K562 (cell line): Measurements from ENCODE around the gene TMOD3. TPM values are rescaled to one million over a fixed set of nuclear protein-coding genes. Genes with fewer than 3 reads are reported as not detected.
A peak's percentile ranks its signal among the peaks of the same experiment; 100 is the strongest.

Experiments
- ARID1B ChIP-seq: fragments of 450-650 bp; IDR thresholded peaks from 2 replicates; pipeline ENCODE4 v1.6.1; 2016; ENCODE audit warnings: antibody characterized with exemption, mild to moderate bottlenecking, inconsistent platforms
- EP300 ChIP-seq: IDR thresholded peaks from 2 replicates; pipeline ENCODE4 v1.6.1; 2012; ENCODE audit warnings: low read length, improper control_type of control experiment
- HDAC8 ChIP-seq: fragments of 450-650 bp; IDR thresholded peaks from 2 replicates; pipeline ENCODE4 v1.6.1; 2016; ENCODE audit warnings: mild to moderate bottlenecking, missing genetic modification characterization, moderate library complexity, missing compliant biosample characterization
- KDM1A ChIP-seq, 2 experiments: fragments of 450-650 bp; IDR thresholded peaks; 2 replicates each; pipeline ENCODE4 v1.6.1; 2016; ENCODE audit warnings: mild to moderate bottlenecking in 2 of 2
- NFRKB ChIP-seq: fragments of 450-650 bp; IDR thresholded peaks from 2 replicates; pipeline ENCODE4 v1.6.1; 2016; ENCODE audit warnings: low read depth
- NFYB ChIP-seq: IDR thresholded peaks from 2 replicates; pipeline ENCODE4 v1.6.1; 2011; ENCODE audit warnings: mild to moderate bottlenecking, moderate library complexity; ENCODE audit not compliant: insufficient read length; ENCODE audit errors: extremely low read depth
- NR0B1 ChIP-seq: fragments of 450-650 bp; IDR thresholded peaks from one replicate; pipeline ENCODE4 v1.6.1; 2018; ENCODE audit warnings: mild to moderate bottlenecking, moderate library complexity; ENCODE audit not compliant: partially characterized antibody
- TBL1XR1 ChIP-seq, 2 experiments: IDR thresholded peaks; 2 replicates each; pipeline ENCODE4 v1.6.1; 2012; ENCODE audit warnings: improper control_type of control experiment in 2 of 2, low read length in 2 of 2, mild to moderate bottlenecking in 1 of 2
- ZFP30 ChIP-seq: fragments of 250-450 bp; sonication (Bioruptor Pico); IDR thresholded peaks from 2 replicates; pipeline ENCODE4 v1.8.0; 2022; ENCODE audit warnings: moderate library complexity, mild to moderate bottlenecking, inconsistent platforms, borderline replicate concordance
- ZNF318 ChIP-seq, 2 experiments: fragments of 450-650 bp; IDR thresholded peaks; 2 replicates each; pipeline ENCODE4 v1.6.1; 2016; ENCODE audit warnings: mild to moderate bottlenecking in 2 of 2, borderline replicate concordance in 1 of 2, low read depth in 1 of 2, moderate library complexity in 1 of 2
- ZNF586 ChIP-seq: fragments of 450-650 bp; formaldehyde crosslinking; conservative IDR thresholded peaks from 2 replicates; pipeline ENCODE4 v1.4.0; 2020; ENCODE audit warnings: mild to moderate bottlenecking, moderate library complexity
- ZNF592 ChIP-seq: fragments of 450-650 bp; IDR thresholded peaks from 2 replicates; pipeline ENCODE4 v1.6.1; 2017; ENCODE audit warnings: antibody characterized with exemption, mild to moderate bottlenecking
- polyA plus RNA-seq, 8 experiments: library from polyadenylated mRNA; depleted of rRNA in 4 of 8; stranded (reverse) in 5 of 8; unstranded in 3 of 8; fragments of >200 nt; fragmentation: Nextera tagmentation in 2 of 8; fragmentation: Illumina TruSeq in 1 of 8; extraction: Ambion mirVana in 2 of 8; extraction: Trizol in 1 of 8; gene quantifications; 2 replicates each; pipeline versions ENCODE4 v1.2.1 to v1.2.3, GENCODE V29; 2011 to 2014; ENCODE audit warnings: inconsistent platforms in 1 of 8, missing spikeins in 1 of 8
- total RNA-seq, 7 experiments: library from RNA; depleted of rRNA in 6 of 7; stranded (reverse); fragments of >200 nt in 6 of 7; fragmentation: Illumina TruSeq in 2 of 7; extraction: Trizol in 2 of 7; gene quantifications; 2 replicates each; pipeline versions ENCODE4 v1.2.1 to v1.2.3, GENCODE V29; 2011 to 2021; ENCODE audit warnings: low replicate concordance in 1 of 7

TMOD3 gene
- total and polyA plus RNA-seq, 9 of the 15 experiments (the other 6 are each of a cell fraction or from before 2014, with no cell fraction given), result 6.8 to 45.0 (median 30.9) TPM

GRCh38 chr15:51828621-51829375 lies 655 bp upstream of the TMOD3 start (continued):
- TF ChIP-seq ZNF592 (peak; percentile 62), ARID1B (peak; percentile 73), NFRKB (no peak), ZFP30 (CRISPR knock-in tag) (no peak), ZNF318 (IDR thresholded peaks at IDR 0.05; ENCODE audit: borderline replicate concordance in 1 of 2, low read depth in 1 of 2) (0 out of 4 replicates have a peak, but pooled peaks of 1 of the 2 experiments have one; percentile 38), HDAC8 (tag) (no peak), TBL1XR1 (IDR thresholded peaks at IDR 0.05; ENCODE audit: low read length in 2 of 2) (0 out of 4 replicates have a peak, but pooled peaks of 1 of the 2 experiments have one; percentile 3), EP300 (peak; percentile 52; the same call in 1 of the 2 replicates), NR0B1 (no peak), KDM1A (IDR thresholded peaks at IDR 0.05) (peak; percentile 57 to 66), NFYB (no peak), ZNF586 (CRISPR knock-in tag) (no peak)
